DMS153 treated with DMSO at 0.1 percent for 48 hours (cell line): ENCODE data around the gene SPATA24.
"Not testable (repeated sequence)": the region's sequence is repeated elsewhere in the genome, so short reads cannot be mapped to it uniquely, and the experiment has no call there.

Source experiments
- DNase-seq: peaks from one replicate; lab custom pipeline; 2025; ENCODE audit not compliant: unreplicated experiment; lab: John Stamatoyannopoulos, UW

SPATA24 gene

DNA sequence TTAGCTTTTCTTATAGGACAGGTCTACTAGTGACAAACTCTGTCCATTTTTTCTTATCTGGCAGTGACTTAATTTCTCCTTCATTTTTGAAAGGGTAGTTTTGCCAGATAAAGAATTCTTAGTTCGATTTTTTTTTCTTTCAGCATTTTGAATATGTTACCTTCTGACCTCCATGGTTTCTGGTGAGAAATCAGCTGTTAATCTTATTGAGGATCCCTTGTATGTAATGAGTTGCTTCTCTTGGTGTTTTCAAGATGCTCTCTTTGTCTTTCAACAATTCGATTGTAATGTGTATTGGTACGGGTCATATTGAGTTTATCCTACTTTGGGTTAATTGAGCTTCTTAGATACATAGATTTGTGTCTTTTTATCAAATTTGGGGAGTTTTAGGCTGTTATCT lies 49.7 kb downstream of the SPATA24 start:
- no peak for DNase-seq

DNA sequence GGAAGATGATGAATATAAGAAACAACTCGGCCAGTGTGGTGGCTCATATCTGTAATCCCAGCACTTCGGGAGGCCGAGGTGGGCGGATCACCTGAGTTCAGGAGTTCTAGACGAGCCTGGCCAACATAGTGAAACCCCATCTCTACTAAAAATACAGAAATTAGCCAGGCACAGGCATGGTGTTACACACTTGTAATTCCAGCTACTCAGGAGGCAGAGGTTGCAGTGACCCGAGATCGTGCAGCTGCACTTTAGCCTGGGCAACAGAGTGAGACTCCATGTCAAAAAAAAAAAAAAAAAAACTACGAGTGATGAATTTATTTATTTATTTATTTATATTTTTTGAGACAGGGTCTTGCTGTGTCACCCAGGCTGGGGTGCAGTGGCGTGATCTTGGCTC lies 56.0 kb downstream of the SPATA24 start:
- DNase-seq = not testable (repeated sequence)
